ENCODE data around the gene TMEM186. TPM values are rescaled to one million over a fixed set of nuclear protein-coding genes. Genes with fewer than 3 reads are reported as not detected.

Gene TMEM186
- total RNA-seq, 1 donor from 2014 or later, result 9.6 TPM

GRCh38 chr16:8753416-8754054, 43.9 kb downstream of the TMEM186 start:
- Mint-ChIP-seq H3K4me1 (ENCODE audit: low read depth, unreplicated experiment) (peaks cover 12% of the 10 kb centered on the region), H3K9me3 (ENCODE audit: unreplicated experiment) (peaks cover 2% of the 10 kb centered on the region), H3K4me3 (ENCODE audit: unreplicated experiment) (no peak overlapping the region), H3K36me3 (ENCODE audit: low read depth, unreplicated experiment) (peaks cover 4% of the 10 kb centered on the region), H3K27me3 (ENCODE audit: low read depth, unreplicated experiment) (no peaks in the 10 kb centered on the region), H3K27ac (ENCODE audit: unreplicated experiment) (no peak overlapping the region)
- no peak overlapping the region for H3K4me2 ChIP-seq (ENCODE audit: low read length)
- no peaks in the 10 kb centered on the region for H3K36me3 ChIP-seq (ENCODE audit: insufficient read depth, low read length)
- no peak overlapping the region for H3K27ac ChIP-seq (ENCODE audit: low read depth, low read length)
- no peak for FAIRE-seq
- TF ChIP-seq EZH2 (IDR thresholded peaks at IDR 0.05; ENCODE audit: insufficient read depth, low read length), result no peak
- no peak for TF ChIP-seq CTCF (IDR thresholded peaks at IDR 0.05; ENCODE audit: insufficient read depth, low read depth, low read length)
- peak; percentile 5 for DNase-seq (ENCODE audit: low read depth)
- no peaks in the 10 kb centered on the region for H3K9me3 ChIP-seq (ENCODE audit: insufficient read depth, low read depth, low read length)
- no peak overlapping the region for H3K9ac ChIP-seq (ENCODE audit: low read length)
- H4K20me1 ChIP-seq (ENCODE audit: insufficient read depth, low read length), result peaks cover 3% of the 10 kb centered on the region
- peaks cover 4% of the 10 kb centered on the region for H3K4me1 ChIP-seq (ENCODE audit: insufficient read depth, low read length)
- no peak overlapping the region for H3K4me3 ChIP-seq (ENCODE audit: insufficient read depth, low read depth, low read length)
- H3K27me3 ChIP-seq (ENCODE audit: insufficient read depth, low read length), result no peaks in the 10 kb centered on the region
- no peaks in the 10 kb centered on the region for H3K79me2 ChIP-seq (ENCODE audit: insufficient read depth, low read length)
- H2AFZ ChIP-seq (ENCODE audit: low read depth, low read length), result no peak overlapping the region

GRCh38 chr16:8752706-8753105, 44.7 kb downstream of the TMEM186 start:
- Histone ChIP-seq H3K9me3 (ENCODE audit: insufficient read depth, low read depth, low read length) (no peaks in the 10 kb centered on the region), H3K4me1 (ENCODE audit: insufficient read depth, low read length) (peaks cover 4% of the 10 kb centered on the region), H3K79me2 (ENCODE audit: insufficient read depth, low read length) (no peaks in the 10 kb centered on the region), H4K20me1 (ENCODE audit: insufficient read depth, low read length) (peaks cover 3% of the 10 kb centered on the region), H3K9ac (ENCODE audit: low read length) (no peak overlapping the region), H3K4me2 (ENCODE audit: low read length) (no peak overlapping the region), H3K36me3 (ENCODE audit: insufficient read depth, low read length) (no peaks in the 10 kb centered on the region), H3K27ac (ENCODE audit: low read depth, low read length) (no peak overlapping the region), H3K4me3 (ENCODE audit: insufficient read depth, low read depth, low read length) (no peak overlapping the region), H2AFZ (ENCODE audit: low read depth, low read length) (no peak overlapping the region), H3K27me3 (ENCODE audit: insufficient read depth, low read length) (no peaks in the 10 kb centered on the region)
- Mint-ChIP-seq H3K4me1 (ENCODE audit: low read depth, unreplicated experiment) (peaks cover 12% of the 10 kb centered on the region), H3K9me3 (ENCODE audit: unreplicated experiment) (peaks cover 2% of the 10 kb centered on the region), H3K4me3 (ENCODE audit: unreplicated experiment) (no peak overlapping the region), H3K27ac (ENCODE audit: unreplicated experiment) (no peak overlapping the region), H3K27me3 (ENCODE audit: low read depth, unreplicated experiment) (no peaks in the 10 kb centered on the region), H3K36me3 (ENCODE audit: low read depth, unreplicated experiment) (peaks cover 4% of the 10 kb centered on the region)
- no peak for FAIRE-seq
- DNase-seq (ENCODE audit: low read depth), result no peak
- TF ChIP-seq CTCF (IDR thresholded peaks at IDR 0.05; ENCODE audit: insufficient read depth, low read depth, low read length), result no peak
- no peak for TF ChIP-seq EZH2 (IDR thresholded peaks at IDR 0.05; ENCODE audit: insufficient read depth, low read length)
